Peyer's patch (tissue), 4 donors: ENCODE data around the gene NKAIN2.

Source experiments
- CTCF ChIP-seq, 6 experiments: fragments of 450-650 bp in 4 of 6; fragments of 200-600 bp in 2 of 6; sonication (generic) in 1 of 6; IDR thresholded peaks; one replicate each; pipeline ENCODE4 v1.5.1; 2017 to 2019; ENCODE audit warnings: antibody characterized with exemption in 6 of 6, mild to moderate bottlenecking in 3 of 6, moderate library complexity in 1 of 6
- POLR2A ChIP-seq, 2 donors: fragments of 450-650 bp; IDR thresholded peaks; one replicate each; pipeline ENCODE4 v1.5.1; 2017; ENCODE audit warnings: antibody characterized with exemption in 2 of 2, mild to moderate bottlenecking in 2 of 2, moderate library complexity in 2 of 2

- TF ChIP-seq CTCF (IDR thresholded peaks at IDR 0.05) (no peak), POLR2A (IDR thresholded peaks at IDR 0.05) (no peak)
These were observed 553.1 kb downstream of the NKAIN2 start for GRCh38 chr6:124356811-124357210.
